MCF 10A (cell line): ENCODE results near the gene FAM187B. TPM values are rescaled to one million over a fixed set of nuclear protein-coding genes. Genes with fewer than 3 reads are reported as not detected.

Experiments
- BruUV-seq: library from RNA; stranded (reverse); fragments of 400-500 nt; replicated peaks from 2 replicates; lab custom pipeline; 2021; lab: Mats Ljungman, UMichigan
- CTCF ChIA-PET: fragments of 300-600 bp; sonication (Branson Sonifier 250); formaldehyde crosslinking; extraction: SDS; loops from one replicate; lab custom pipeline; 2021; ENCODE audit warnings: antibody characterized with exemption, inconsistent platforms; lab: Yijun Ruan, JAX
- POLR2A ChIA-PET: fragments of 300-600, 350-650 bp; sonication (Branson Sonifier 250); formaldehyde crosslinking; extraction: SDS; loops from one replicate; lab custom pipeline; 2020; ENCODE audit warnings: antibody characterized with exemption, inconsistent platforms; lab: Yijun Ruan, JAX
- DNase-seq: peaks from one replicate; pipeline ENCODE4 v3.0.0-alpha.2; 2018; ENCODE audit not compliant: unreplicated experiment
- H3K27ac Mint-ChIP-seq: one replicate; pipeline ENCODE4 v1.8.0; 2022; ENCODE audit warnings: mild to moderate bottlenecking, low read depth, mixed read lengths; ENCODE audit not compliant: unreplicated experiment
- H3K27me3 Mint-ChIP-seq: one replicate; pipeline ENCODE4 v1.8.0; 2022; ENCODE audit warnings: mixed read lengths; ENCODE audit not compliant: insufficient read depth, unreplicated experiment
- H3K36me3 Mint-ChIP-seq: one replicate; pipeline ENCODE4 v1.8.0; 2022; ENCODE audit warnings: mild to moderate bottlenecking, moderate library complexity, mixed read lengths; ENCODE audit not compliant: insufficient read depth, unreplicated experiment
- H3K4me1 Mint-ChIP-seq: one replicate; pipeline ENCODE4 v1.8.0; 2022; ENCODE audit warnings: mixed read lengths; ENCODE audit not compliant: insufficient read depth, unreplicated experiment
- H3K4me3 Mint-ChIP-seq: one replicate; pipeline ENCODE4 v1.8.0; 2022; ENCODE audit warnings: mild to moderate bottlenecking, moderate library complexity, mixed read lengths; ENCODE audit not compliant: unreplicated experiment
- H3K9me3 Mint-ChIP-seq: one replicate; pipeline ENCODE4 v1.8.0; 2022; ENCODE audit warnings: mixed read lengths; ENCODE audit not compliant: unreplicated experiment
- CTCF ChIP-seq: fragments of 200-600 bp; IDR thresholded peaks from one replicate; pipeline ENCODE4 v1.8.0; 2022; ENCODE audit warnings: antibody characterized with exemption, mild to moderate bottlenecking; ENCODE audit not compliant: unreplicated experiment
- intact Hi-C: fragments of 100-400 bp; cut with micrococcal nuclease; formaldehyde crosslinking; loops from 2 replicates; pipeline ENCODE4 v1.14.1; 2022
- total RNA-seq: library from RNA; stranded (reverse); gene quantifications from 2 replicates; pipeline ENCODE4 v1.2.3, GENCODE V29; 2022

The FAM187B gene
- total RNA-seq, 1 experiment from 2014 or later, result not detected

DNA sequence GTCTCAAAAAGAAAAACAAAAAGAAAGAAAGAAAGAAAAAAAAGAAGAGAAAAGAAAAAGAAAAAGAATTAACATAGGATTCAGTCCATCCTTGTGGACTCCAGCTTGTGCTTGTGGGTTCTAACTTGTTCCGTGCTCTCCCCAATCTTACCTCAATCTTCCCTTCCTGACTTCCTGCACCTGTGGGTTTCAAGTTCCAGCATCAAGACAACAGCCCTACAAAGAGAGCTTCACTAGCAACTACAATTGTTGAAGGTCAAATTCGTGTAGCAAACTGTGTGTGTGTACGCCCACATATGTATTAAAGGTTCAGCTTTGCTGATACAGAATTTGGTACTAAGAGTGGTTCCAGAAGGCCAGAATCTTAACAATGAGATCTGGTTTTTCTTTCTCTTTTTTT, 48.7 kb downstream of the FAM187B start:
- no peaks in the 10 kb centered on the region for H3K27me3 Mint-ChIP-seq
- H3K27ac Mint-ChIP-seq, result no peak overlapping the region
- peaks cover 9% of the 10 kb centered on the region for H3K4me1 Mint-ChIP-seq
- TF ChIP-seq CTCF, result no peak
- CTCF ChIA-PET, result interaction anchor here (0.5 to 1.4 kb wide), 2 partner anchors 9 to 704 kb away, joined by 3 read pairs; no protein-coding TSS in a partner anchor
- POLR2A ChIA-PET, result no interaction called here
- no peak for DNase-seq
- H3K4me3 Mint-ChIP-seq, result no peak overlapping the region
- no peaks in the 10 kb centered on the region for H3K36me3 Mint-ChIP-seq
- no TSS peak for BruUV-seq
- intact Hi-C loops, result no loop called here
- no peaks in the 10 kb centered on the region for H3K9me3 Mint-ChIP-seq

DNA sequence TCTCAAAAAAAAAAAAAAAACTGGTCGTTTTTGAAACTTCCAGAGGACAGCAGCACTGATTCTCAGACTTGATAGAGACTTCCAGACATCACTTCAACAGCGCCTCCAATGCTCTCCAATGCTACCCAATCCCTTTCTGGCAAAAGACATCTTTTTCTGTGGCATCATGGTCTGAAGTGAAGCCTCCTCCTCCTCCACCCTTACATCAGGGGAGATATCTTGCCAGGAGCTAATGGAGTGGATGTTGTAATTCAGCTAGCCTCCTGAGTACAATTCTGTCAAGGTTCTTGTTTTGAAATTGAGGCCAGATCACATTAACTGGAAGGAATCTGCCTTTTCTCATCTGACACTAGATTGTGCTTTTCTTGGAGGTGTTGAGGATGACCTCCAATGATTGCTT, 49.8 kb downstream of the FAM187B start:
- H3K9me3 Mint-ChIP-seq, result no peaks in the 10 kb centered on the region
- intact Hi-C loops, result no loop called here
- peaks cover 9% of the 10 kb centered on the region for H3K4me1 Mint-ChIP-seq
- no peak overlapping the region for H3K27ac Mint-ChIP-seq
- no peak for TF ChIP-seq CTCF
- H3K4me3 Mint-ChIP-seq, result no peak overlapping the region
- H3K27me3 Mint-ChIP-seq, result no peaks in the 10 kb centered on the region
- DNase-seq, result no peak
- CTCF ChIA-PET, result interaction anchor here (1.4 kb wide), 1 partner anchor 10 kb away, joined by 3 read pairs; no protein-coding TSS in a partner anchor
- no peaks in the 10 kb centered on the region for H3K36me3 Mint-ChIP-seq
- POLR2A ChIA-PET, result interaction anchor here (0.6 to 1.2 kb wide), 3 partner anchors 10 to 199 kb away, joined by 3 read pairs; no protein-coding TSS in a partner anchor
- BruUV-seq, result no TSS peak

DNA sequence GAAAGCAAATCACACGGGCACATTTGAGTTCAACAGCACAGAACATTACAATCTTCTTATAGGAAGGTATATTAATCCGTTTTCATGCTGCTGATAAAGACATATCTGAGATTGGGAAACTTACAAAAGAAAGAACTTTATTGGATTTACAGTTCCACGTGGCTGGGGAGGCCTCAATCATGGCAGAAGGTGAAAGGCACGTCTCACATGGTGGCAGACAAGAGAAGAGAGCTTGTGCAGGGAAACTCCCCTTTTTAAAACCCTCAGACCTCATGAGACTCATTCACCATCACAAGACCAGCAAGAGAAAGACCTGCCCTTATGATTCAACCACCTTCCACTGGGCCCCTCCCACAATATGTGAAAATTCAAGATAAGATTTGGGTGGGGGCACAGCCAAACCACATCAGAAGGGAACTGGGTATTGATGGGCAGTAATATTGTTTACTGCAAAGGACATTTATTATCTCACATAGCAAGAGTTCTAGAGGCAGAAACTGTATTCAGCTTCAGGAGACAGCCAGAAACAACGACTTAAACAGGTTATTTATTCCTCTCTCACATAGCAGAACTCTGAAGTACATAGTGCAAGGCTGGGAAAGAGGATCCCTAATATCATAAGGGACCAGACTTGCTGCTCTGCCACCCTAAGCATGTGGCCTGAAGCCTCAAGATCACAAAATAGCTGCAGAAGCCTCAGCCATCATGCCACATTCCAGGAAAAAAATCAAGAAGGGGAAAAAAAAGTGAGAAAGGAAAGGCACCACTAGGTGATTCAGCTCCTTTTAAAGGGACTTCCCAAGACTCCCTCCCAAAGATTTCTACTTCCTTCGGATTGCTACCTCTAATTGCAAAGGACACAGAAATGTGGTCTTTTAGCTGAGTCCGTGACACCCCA, 50.9 kb downstream of the FAM187B start:
- CTCF ChIA-PET, result interaction anchor here (0.6 to 1.5 kb wide), 3 partner anchors 9 to 165 kb away, joined by 3 to 4 read pairs (median 3); no protein-coding TSS in a partner anchor
- no TSS peak for BruUV-seq
- no peaks in the 10 kb centered on the region for H3K36me3 Mint-ChIP-seq
- no peak overlapping the region for H3K4me3 Mint-ChIP-seq
- H3K27me3 Mint-ChIP-seq, result no peaks in the 10 kb centered on the region
- H3K27ac Mint-ChIP-seq, result no peak overlapping the region
- no peak for TF ChIP-seq CTCF
- peaks cover 9% of the 10 kb centered on the region for H3K4me1 Mint-ChIP-seq
- no peaks in the 10 kb centered on the region for H3K9me3 Mint-ChIP-seq
- POLR2A ChIA-PET, result interaction anchor here (1.2 kb wide), 1 partner anchor 11 kb away, joined by 3 read pairs; no protein-coding TSS in a partner anchor
- intact Hi-C loops, result no loop called here
- no peak for DNase-seq

- no peaks in the 10 kb centered on the region for H3K9me3 Mint-ChIP-seq
- BruUV-seq, result no TSS peak
- no peaks in the 10 kb centered on the region for H3K36me3 Mint-ChIP-seq
- ChIA-PET CTCF (interaction anchor here (0.5 to 1.5 kb wide), 2 partner anchors 13 to 134 kb away, joined by 3 to 4 read pairs; no protein-coding TSS in a partner anchor), POLR2A (no interaction called here)
- peaks cover 9% of the 10 kb centered on the region for H3K4me1 Mint-ChIP-seq
- intact Hi-C loops, result no loop called here
- no peak for DNase-seq
- no peaks in the 10 kb centered on the region for H3K27me3 Mint-ChIP-seq
- no peak overlapping the region for H3K4me3 Mint-ChIP-seq
- H3K27ac Mint-ChIP-seq, result no peak overlapping the region
- no peak for TF ChIP-seq CTCF
Observed at GRCh38 chr19:35176181-35176570, 52.4 kb downstream of the FAM187B start.
